HuH-7 (cell line): ENCODE measurements around the gene PPP2R5D.

Source experiments
- DNase-seq: peaks from one replicate; pipeline ENCODE4 v3.0.0; 2011; ENCODE audit warnings: low spot score

Gene PPP2R5D

DNA sequence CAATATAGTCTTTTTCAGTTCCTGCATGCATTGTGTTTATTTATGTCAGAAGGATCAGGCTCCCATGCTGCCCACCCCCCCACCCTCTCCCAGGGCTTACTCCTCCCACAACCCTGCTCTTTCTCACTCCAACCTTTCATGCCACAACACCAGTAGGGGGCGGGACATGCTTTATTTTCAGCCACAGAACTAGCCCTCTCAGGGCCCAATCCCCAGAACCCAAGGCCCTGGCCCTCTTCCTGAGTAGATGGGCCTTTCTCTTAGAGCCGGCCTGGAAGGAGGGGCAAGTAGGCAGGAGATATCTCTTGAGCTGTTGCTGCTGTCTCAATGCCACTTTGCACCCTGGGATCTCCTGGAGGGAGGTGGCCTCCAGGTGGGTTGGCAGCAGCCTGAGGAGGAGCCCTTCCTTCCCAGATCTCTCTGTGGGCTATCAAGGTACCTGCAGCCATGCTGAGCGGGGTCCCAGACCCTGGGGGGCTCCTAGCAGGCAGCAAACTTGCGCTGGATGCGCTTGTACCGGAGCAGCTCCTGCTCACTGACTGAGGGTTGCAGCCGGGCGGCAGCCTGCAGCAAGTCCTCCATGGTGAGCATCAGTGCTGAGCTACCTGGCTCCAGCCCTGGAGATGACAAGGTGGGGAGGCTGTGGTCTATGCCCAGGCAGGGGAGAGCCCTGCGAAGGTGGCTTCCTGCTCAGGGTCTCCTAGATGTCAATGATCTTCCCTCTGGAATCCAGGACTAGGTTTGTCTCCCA, 20.3 kb upstream of the PPP2R5D start:
- DNase-seq = peak; percentile 48

DNA sequence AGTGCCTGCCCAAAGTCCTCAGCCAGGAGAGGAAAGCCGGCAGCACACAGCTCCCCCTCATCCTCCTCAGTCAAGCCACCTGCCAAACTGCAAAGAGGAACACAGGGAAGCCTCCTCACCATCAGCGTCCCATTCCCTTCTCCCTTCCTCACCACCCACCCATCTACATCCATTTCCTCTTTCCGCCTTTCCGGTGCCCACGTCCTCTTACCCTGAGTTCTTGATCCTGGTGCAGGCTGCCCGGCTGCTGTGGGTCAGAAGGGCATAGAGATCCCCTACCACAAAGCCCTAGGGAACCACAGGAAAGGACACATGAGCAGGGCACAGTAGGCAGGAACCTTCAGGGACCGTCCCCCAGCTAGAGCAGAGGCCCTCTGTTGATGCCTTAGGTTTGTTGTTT, 17.8 kb upstream of the PPP2R5D start:
- no peak for DNase-seq

DNA sequence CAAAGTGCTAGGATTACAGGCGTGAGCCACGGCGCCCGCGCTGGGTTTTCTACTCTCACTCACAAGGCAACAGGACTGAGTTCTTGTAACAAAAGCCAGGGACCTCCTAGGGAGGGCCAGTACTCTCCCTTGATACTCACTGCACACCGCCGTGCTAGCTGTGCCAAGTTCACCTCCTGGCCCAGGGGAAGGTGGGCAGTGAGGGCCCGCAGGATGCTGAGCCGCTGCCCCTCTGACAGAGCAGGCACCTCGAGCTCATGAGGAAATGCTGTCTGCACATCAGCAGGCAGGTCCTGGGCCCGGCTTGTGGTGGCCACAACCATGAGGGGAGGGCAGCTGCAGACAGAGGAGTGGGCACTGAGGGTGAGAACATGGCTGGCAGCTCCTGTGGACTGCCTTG, 17.1 kb upstream of the PPP2R5D start:
- DNase-seq = no peak

DNA sequence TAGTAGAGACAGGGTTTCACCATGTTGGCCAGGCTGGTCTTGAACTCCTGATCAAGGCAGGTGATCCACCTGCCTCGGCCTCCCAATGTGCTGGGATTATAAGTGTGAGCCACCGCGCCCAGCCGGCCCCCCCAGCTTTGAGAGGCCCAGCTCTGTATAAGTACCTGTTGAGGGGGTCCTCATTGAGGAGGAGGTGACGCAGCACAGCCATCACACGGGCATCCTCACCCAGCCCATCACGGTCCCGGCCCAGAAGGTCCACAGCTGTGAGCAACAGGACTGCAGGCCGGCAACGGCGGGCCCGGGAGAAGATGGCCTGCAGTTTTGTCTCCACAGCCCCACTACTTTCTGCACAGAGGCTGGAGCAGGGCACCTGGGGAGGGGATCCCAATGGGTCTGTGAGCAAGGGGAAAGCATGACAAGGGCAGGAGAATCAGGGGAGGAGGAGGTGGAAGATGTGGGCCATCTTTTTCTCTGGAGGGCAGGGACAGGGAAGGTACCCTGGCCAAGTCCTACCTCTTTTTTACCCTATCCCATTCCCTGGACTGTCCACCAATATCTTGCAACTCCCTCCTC, 16.2 kb upstream of the PPP2R5D start:
- DNase-seq = no peak

DNA sequence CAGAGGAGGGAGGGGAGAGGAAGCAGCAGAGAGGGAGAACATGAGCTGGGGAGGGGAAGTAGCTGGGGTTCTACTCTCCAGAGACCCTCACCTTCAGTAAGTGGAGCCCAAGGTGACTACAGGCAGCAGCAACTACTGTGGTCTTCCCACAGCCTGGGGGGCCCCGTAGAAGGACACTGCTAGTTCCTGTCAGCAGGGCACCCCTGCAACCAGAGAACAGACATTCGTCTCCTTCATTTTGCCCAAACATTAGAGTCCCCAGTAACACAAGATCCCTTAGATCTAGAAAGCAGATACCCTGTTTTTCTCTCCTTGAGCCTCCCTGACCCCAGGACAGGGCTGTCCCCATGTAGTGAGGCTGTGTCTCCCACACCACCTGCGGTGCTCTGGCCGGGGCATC, 15.6 kb upstream of the PPP2R5D start:
- no peak for DNase-seq

DNA sequence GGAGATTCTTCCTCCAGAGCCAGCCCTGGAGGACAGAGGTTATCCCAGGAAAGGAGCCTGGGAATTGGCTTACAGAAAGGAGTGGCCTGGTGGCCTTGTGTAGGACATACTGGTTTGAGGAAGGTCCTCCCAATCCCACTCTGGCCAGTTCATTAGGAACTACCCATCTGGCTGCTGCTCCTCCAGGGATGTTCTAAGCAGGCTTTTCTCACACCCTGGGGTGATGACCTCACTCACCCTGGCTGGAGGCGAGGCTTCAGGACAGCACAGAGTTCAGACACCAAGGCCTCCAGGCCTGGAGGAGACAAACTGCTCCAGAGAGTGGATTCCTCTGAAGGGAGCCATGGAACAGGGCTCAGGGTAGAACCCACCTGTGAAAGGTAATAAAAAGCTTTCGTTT, 14.9 kb upstream of the PPP2R5D start:
- DNase-seq = no peak

DNA sequence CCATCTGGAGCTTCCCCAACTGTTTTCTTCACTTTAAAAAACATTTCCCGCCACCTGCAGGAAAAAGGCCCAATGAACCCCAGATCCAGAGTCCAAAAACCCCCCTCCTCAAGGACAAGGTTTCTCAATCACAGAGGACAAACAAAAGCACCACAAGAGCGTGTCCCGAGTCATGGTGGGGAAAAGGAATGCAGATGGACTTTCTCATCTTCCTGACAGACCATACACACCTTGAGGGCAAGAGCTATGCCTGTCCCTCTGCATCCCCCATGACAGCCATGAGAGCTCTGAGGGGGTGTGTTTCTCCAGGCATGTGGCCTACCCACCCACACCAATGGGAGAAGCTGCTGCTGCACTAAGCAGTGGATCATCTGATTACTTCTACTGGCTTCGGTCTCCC, 14.4 kb upstream of the PPP2R5D start:
- DNase-seq = no peak

DNA sequence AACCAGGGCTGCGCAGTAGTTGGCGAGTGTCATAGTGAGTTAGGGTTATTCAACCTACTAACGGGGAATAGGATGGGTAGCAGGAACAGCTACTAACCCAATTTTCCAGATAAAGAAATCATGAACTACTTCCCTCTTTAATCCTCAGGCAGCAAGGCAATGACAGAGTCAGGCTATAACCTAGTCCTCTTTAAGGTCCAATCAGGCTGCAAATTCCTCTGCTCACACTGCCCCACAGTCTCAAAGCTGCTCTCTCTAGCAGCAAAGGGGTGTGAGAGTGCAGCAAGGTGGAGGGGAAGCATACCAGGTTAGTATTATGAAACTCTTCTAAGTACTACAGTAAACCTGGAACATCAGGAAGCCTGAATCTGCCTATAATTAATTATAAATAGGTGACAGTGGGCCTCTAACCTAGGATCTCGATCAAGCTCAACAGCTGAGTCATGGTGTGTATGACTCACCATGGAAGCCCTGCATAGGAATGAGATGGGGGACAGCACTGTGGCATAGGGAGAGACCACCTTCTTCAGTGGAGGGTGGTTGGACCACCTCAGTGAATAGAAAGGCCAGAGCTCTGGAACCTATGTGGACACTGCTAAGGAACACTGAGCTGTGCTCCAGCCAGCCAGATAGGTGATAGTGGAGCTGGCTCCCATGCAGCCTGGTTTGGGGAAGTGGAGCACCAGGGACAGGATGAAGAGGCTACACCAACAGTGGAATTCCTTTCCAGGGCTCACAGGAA, 13.3 kb upstream of the PPP2R5D start:
- no peak for DNase-seq

DNA sequence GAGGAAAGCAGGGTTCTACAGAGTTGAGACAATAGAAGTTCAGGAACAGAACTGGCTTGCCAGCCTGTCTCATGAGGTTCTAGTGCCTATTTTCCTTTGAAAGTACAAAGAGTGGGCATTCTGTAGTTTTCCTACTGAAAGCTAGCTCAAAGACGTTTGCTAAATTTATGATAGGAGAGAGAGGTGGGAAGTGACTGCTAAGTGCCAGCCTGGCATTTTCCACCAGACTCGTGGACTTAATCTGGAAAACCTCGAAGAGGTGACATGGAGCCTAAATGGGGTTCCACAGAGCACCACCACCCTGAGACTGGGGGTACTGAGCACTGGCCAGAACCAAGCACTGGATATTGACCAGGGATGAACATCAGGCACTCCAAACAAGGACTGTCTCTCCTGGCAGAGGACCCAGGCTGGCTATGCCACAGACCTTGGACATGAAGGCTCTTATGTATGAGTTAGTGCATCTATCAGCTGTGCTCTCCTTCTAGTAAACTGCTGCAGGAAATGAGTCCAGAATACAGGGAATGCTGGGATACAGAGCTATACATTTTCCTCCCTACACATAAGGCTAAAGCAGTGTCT, 12.5 kb upstream of the PPP2R5D start:
- no peak for DNase-seq

DNA sequence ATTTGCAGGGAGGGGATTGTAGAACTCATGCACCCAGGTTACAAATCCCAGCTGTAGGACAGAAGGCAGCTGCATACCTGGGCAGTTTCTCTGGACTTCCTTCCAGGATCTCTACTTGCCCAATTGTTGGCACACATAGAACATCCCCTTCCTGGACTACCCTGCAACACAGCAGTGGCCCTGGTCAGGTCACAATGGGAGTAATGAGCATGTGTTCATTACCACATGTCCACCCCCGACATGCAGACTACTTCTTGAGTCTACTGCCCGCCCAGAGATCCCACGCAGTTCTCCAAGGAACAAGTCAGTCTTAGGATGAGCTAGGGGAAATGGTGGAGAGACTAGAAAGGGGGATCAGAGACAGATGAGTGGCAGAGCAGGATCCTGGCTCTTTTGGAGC, 10.4 kb upstream of the PPP2R5D start:
- no peak for DNase-seq

DNA sequence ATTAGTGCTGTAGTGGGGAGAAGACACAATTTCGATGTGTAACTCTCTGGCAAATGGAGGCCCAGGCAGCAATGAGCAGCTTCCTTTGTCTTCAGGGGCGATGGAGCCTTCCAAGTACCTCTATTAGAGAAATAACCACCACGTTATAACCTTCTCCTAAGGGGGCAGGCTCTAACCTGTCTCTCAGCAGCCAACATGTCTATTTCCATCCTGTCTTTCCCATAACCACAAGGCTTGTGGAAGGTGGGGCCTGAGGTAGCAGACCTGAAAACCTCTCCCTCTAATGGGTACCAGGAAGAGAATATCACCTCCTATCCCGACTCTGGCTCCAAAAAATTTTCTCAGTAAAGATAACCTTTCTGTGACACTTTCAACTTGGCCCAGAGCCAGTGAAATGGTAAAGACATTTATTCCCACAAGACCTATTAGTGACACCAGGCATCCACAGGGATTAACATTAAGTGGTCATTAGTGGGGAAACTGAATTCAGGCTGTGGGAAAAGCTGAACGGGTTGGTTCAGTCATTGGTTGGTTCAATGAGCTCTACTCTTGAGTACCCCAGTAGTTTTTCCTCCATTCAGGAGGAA, 9.4 kb upstream of the PPP2R5D start:
- DNase-seq = no peak

DNA sequence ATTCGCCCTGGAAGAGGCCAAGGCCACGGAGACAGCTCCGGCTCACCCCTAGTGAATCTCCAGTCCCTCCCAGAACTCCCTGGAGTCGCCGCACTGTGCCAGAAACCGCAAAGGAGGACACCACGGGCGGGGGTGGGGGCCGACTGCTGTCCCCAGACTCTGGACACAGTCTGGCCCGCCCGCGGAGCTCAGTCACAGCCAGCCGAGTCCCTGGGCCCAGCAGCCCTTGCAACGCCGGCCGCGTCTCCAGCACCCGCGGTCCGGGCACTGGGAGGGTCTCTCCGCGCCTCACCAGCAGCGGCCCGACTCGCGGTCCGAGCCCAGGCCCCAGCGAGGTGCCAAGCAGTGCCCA, 5.9 kb upstream of the PPP2R5D start:
- peak; percentile 44 for DNase-seq

DNA sequence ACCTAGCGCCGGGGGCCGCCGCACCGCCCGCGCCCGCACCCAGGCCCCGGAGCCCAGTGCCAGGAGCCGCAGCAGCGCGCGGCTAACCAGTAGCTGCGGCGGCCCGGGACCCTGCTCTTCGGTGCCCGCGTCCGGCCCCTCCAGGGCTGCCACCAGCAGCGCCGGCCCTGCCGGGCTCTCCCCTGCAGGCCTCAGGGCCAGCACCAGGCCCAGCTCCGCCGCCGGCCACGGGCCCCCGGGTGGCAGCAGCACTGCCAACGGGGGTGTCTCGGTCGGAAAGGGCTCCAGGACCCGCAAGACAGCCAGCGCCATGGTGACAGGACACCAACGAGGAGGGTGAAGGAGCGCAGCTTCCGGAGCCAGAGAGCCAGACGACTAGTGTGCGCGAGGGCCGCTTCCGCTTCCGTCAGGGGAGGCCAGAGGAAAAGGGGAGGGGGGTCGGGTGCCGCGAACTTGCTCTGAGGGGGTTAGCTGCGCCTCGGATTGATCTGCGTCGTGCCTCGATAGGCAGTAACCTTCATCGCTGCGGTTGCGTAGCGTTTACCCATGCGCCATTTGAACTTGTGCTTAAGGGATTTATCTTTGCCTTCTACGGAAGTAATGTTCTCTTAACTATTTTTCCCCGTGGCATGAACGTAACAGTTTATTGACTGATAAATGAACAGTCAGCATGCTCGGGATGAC, 5.4 kb upstream of the PPP2R5D start, which contains the start of gene PEX6:
TSS of gene PEX6 (minus strand) at position 343 of the 684 bp plus-strand sequence. CDS start at position 312, 31 bp downstream.
- peak; percentile 82 for DNase-seq

DNA sequence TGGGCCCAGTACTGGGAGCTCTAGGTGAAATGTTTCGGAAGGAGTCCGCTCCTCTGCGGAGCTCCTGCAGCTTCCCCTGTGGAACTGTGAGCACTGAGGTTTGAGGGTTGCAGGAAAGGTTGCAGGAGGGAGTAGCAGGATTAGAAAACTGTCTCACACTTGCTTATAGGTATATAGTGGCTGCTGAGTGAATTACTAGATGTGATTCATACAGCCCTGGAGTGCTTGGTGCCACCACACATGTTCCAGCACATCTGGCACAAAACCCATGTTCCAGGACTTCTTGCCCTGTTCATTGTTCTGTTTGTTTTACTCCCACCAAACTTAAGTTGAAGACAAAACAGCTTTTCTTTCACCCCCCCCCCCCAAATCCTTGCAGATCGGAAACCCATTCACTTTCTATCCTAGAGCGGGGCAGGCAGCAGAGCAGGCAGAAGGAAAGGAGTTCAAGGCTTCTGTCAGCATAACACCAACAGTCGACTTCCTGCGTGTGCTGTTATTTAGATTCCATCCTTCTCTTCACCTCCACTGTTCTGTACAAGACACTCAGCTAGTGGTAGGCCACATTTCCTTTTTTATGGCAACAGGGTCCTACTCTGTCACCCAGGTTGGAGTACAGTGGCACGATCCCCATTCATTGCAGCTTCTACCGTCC, 4.7 kb upstream of the PPP2R5D start:
- peak; percentile 39 for DNase-seq

DNA sequence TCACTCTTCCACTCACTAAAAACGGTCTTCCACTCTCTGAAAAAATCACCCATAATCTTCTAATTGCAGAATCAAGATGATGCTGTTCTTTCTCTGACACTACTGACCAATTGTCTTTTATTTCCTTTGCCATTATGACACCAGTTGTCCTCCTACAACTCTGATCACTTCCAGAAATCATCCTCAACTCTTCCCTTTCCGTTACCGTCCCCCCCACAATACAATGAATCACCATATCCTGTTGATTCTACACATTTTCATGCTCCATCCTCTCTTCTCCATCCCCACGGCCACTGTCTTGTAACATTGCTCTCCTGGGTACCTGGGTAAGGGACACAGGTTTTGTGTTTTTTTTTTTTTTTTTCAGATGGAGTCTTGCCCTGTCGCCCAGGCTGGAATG, 2.5 kb upstream of the PPP2R5D start:
- DNase-seq = no peak

DNA sequence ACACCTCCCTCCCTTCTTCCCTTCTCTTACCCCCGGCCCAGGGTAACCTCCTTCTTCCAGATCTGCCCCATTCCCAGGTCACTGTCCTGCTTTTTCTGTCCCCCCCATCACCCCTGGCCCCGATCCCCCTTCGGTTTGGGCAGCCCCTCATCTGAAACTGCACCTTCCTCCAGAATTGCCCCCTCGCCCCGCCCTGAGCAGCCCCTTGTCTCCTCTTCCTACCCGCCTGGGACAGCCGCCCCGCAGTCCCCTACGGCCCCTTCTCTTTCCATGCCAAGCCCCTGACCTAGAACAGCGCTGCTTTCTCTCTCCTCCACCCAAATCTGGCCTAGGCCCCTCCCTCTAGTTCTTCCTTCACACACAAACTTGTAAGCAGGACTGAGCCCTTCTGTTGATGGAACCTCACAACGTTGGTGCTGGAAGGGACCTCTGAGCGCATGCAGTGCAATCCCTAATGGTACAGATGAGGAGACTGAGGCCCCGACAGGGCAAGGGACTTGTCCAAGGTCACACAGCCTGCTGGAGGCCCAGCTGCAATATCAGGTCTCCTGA, 630 bp downstream of the PPP2R5D start:
- no peak for DNase-seq

DNA sequence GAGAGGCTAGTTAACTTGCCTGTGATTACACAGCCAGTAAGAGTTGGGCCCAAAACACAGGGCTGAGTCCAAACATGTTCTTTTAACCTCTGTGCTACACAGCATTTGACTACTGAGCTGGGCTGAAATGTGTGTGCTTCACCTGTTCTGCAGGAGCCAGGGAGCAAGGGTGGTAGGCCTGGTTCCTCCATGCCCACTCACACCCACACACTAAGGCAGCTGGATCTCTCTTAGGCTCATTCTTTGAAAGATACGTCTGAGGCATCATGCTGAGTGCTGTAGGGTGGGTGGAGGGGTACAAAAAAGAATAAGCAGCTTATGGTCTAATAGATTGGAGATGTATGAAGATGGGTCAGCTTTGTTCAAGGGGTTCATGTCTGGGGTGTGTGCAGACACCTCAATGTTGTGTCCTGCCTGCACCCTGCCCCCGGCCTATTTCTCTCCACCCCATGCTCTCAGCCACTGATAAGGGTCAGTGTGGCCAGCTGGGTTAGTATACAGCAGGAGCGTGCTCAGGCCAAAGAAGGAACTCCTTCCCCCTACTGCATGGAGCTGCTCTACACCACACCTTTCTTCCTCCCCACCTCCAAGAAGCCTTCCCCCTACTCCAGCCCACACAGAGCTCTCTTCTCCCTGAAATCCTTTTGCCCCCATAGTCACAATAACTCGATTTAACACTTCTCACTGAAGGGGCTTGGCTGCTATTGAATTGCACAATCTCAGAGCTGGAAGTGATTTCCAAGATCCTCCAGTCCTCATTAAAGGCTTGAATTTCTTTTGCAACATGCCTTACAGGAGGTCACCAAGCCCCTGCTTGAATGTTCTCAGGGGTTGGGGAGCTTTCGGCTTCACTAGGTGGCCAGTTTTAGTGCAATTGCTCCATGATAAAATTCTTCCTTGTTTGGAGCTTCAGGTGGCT, 3.4 kb downstream of the PPP2R5D start:
- DNase-seq = no peak

DNA sequence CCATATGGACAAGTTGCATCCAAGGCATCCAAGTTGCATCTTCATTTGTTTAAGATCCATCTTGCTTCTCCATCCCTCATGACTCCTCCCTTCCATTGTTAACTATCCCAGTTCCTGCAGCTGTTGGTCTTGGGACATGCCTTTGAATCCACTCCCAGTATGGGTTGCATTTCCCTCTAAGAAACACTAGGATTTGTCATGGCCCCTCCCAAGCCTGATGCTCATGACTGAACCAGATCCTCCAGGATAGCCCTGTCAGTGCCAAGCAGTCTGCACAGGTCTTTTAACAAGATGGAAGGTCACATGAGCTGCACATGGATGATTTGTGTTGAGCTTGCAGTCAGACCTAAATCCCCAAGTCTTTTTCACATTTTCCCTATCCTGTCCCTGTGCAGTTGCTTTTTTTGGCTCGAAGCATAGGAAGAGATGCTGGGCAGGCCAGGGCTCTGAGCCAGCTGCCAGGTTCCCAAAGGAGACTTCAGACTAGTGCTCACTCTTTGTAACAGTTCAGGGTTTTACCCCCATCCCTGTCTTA, 4.2 kb downstream of the PPP2R5D start:
- DNase-seq = no peak

DNA sequence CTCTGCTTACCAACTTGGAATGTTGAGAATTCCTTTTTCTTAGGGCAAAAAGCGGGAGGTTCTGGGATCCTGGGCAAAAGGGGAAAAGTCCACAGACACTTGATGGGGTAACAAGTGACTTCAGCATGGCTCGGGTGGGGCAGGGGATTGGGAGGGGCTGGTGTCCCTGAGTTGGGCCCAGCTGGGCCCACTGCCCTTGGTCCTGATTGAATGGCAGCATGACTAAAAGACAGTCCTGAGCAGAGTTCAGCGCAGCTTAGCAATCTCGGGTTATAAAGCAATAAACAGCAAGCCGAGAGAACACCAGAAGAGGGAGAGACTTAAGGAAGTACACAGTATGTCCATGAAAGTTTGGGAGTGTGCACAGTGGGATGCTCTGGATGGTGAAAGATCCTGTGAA, 5.6 kb downstream of the PPP2R5D start:
- DNase-seq = no peak

DNA sequence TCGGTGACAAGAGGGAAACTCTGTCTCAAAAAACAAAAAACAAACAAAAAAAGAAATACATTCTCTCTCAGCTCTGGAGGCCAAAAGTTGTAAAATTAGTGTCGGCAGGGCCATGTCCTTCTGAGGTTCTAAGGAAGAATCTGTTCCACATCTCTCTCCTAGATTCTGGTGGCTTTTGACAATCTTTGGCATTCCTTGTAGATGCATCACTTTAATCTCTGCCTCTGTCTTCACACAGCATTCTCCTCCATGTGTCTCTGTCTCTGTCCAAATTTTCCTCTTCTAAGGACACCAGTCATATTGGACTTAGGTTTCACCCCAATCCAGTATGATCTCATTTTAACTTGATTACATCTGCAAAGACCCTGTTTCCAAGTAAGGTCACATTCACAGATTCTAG, 9.1 kb downstream of the PPP2R5D start:
- DNase-seq = no peak
